Mesothelial cell of epicardium (in vitro differentiated cells): ENCODE measurements around the gene MESD. TPM values are rescaled to one million over a fixed set of nuclear protein-coding genes. Genes with fewer than 3 reads are reported as not detected.
"Not testable (repeated sequence)": the region's sequence is repeated elsewhere in the genome, so short reads cannot be mapped to it uniquely, and the experiment has no call there.

ENCODE experiments used
- DNase-seq, 2 experiments: peaks; one replicate each; pipeline ENCODE4 v3.0.0; 2021; ENCODE audit warnings: low spot score in 2 of 2; ENCODE audit not compliant: unreplicated experiment in 2 of 2
- H3K27ac Mint-ChIP-seq: 2 replicates; pipeline ENCODE4 v1.8.0; 2021; ENCODE audit warnings: mixed read lengths
- H3K27me3 Mint-ChIP-seq: 2 replicates; pipeline ENCODE4 v1.8.0; 2021; ENCODE audit warnings: low read depth, mixed read lengths
- H3K36me3 Mint-ChIP-seq: 2 replicates; pipeline ENCODE4 v1.8.0; 2021; ENCODE audit warnings: mixed read lengths
- H3K4me1 Mint-ChIP-seq: 2 replicates; pipeline ENCODE4 v1.8.0; 2021; ENCODE audit warnings: mixed read lengths
- H3K4me3 Mint-ChIP-seq: 2 replicates; pipeline ENCODE4 v1.8.0; 2021; ENCODE audit warnings: mild to moderate bottlenecking, moderate library complexity, mixed read lengths
- H3K9me3 Mint-ChIP-seq: 2 replicates; pipeline ENCODE4 v1.8.0; 2021; ENCODE audit warnings: mixed read lengths
- total RNA-seq: library from RNA; stranded (reverse); gene quantifications from 3 replicates; pipeline ENCODE4 v1.2.1, GENCODE V29; 2021
- TF ChIP-seq, protein P1 (sequence below): fragments of 200-600 bp; sonication (generic); IDR thresholded peaks from one replicate; pipeline ENCODE4 v1.5.0; 2021; ENCODE audit warnings: antibody characterized with exemption; ENCODE audit not compliant: unreplicated experiment

The MESD gene
- total RNA-seq, 1 donor from 2014 or later: 34.9 TPM

DNA sequence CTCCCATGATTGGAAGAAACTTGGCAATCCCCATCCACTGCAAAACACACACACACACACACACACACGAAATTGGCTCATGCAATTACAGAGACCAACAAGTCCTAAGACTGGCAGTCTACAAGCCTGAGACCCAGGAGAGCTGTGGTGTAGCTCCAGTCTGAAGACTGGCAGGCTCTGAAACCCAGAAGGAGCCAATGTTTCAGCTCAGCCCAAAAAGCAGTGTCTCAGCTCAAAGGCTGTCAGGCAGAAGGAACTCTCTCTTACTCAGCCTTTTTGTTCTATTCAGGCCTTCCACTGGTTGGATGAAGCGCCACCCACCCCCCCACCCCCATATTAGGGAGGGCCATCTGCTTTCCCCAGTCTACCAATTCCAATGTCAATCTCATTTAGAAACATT, 32.1 kb downstream of the MESD start:
- TF ChIP-seq, protein P1, sequence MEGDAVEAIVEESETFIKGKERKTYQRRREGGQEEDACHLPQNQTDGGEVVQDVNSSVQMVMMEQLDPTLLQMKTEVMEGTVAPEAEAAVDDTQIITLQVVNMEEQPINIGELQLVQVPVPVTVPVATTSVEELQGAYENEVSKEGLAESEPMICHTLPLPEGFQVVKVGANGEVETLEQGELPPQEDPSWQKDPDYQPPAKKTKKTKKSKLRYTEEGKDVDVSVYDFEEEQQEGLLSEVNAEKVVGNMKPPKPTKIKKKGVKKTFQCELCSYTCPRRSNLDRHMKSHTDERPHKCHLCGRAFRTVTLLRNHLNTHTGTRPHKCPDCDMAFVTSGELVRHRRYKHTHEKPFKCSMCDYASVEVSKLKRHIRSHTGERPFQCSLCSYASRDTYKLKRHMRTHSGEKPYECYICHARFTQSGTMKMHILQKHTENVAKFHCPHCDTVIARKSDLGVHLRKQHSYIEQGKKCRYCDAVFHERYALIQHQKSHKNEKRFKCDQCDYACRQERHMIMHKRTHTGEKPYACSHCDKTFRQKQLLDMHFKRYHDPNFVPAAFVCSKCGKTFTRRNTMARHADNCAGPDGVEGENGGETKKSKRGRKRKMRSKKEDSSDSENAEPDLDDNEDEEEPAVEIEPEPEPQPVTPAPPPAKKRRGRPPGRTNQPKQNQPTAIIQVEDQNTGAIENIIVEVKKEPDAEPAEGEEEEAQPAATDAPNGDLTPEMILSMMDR: no peak
- Mint-ChIP-seq H3K36me3 (peaks cover 25% of the 10 kb centered on the region), H3K27me3 (no peaks in the 10 kb centered on the region), H3K4me1 (peaks cover 16% of the 10 kb centered on the region), H3K9me3 (peaks cover 3% of the 10 kb centered on the region), H3K27ac (no peak overlapping the region), H3K4me3 (no peak overlapping the region)
- DNase-seq: no peak

DNA sequence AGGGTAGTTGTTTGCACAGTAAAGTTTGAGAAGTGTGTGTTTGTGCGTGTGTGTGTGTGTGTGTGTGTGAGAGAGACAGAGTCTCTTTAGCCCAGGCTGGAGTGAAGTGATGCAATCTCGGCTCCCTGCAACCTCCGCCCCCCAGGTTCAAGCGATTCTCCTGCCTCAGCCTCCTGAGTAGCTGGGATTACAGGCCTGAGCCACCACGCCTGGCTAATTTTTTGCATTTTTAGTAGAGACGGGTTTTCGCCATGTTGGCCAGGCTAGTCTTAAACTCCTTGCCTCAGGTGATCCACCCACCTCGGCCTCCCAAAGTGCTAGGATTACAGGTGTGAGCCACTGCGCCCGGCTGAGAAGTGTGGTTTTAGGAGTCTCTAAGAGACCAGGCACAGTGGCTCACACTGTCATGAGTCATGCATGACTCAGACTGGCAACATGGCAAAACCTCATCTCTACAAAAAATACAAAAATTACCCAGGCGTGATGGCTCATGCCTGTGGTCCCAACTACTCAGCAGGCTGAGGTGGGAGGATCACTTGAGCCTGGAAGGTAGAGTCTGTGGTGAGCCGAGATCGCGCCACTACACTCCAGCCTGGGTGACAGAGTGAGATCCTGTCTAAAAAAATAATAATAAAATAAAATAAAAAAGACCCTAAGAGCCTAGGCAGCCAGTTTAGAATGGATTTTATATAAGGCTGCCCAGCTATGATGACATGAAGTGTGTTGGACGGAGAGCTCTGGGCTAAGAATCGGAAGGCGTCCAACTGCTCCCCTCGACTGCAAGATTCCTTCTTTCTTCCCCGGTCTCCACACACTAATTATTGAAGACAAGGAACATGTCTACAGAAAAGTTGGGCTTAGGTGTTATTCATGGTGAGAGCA, 33.8 kb downstream of the MESD start:
- peaks cover 25% of the 10 kb centered on the region for H3K36me3 Mint-ChIP-seq
- not testable (repeated sequence) for H3K27me3 Mint-ChIP-seq, DNase-seq, H3K9me3 Mint-ChIP-seq, H3K27ac Mint-ChIP-seq, H3K4me3 Mint-ChIP-seq
- peaks cover 24% of the 10 kb centered on the region for H3K4me1 Mint-ChIP-seq

DNA sequence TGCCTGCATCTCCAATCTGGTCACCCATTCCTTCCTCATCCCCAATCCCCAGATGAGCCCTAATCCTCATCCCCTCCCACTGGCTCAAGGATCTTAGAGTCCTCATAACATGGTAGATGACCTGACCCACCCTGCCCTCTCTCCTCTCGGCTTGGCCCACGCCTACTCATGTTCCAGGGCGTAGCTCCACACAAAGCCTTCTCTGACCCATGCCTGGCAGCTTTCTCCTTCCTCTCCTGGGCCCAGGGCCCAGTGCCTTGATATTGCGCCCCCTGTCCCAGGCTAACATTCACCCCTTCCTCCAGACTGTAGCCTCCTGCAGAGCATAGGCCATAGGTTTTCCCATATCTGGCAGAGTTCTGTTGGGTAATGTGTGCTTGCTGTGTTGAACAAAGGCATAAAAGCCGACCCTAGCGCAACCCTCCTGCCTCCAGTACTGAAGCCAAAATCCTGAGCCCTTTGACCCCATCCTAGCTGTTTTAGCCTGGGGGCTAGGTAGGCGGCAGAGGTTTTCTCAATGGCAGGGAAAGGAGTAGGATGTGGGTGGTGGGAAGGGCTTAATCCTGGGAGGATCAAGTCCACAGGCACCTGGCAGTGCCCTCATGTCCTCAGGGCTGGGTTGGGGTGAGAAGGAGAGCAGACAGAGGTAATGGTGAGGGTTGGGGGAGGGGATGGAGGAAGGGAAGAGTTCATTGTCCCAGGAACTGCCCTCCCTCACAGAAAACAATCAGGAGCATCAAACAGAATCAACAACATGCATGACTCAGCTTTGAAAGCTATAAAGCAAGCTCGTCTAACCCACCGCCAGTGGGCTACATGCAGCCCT, 35.5 kb downstream of the MESD start:
- TF ChIP-seq, protein P1: no peak
- H3K27me3 Mint-ChIP-seq: no peaks in the 10 kb centered on the region
- no peaks in the 10 kb centered on the region for H3K9me3 Mint-ChIP-seq
- peaks cover 21% of the 10 kb centered on the region for H3K36me3 Mint-ChIP-seq
- H3K4me1 Mint-ChIP-seq: peaks cover 24% of the 10 kb centered on the region
- H3K4me3 Mint-ChIP-seq: no peak overlapping the region
- H3K27ac Mint-ChIP-seq: no peak overlapping the region
- DNase-seq: no peak

DNA sequence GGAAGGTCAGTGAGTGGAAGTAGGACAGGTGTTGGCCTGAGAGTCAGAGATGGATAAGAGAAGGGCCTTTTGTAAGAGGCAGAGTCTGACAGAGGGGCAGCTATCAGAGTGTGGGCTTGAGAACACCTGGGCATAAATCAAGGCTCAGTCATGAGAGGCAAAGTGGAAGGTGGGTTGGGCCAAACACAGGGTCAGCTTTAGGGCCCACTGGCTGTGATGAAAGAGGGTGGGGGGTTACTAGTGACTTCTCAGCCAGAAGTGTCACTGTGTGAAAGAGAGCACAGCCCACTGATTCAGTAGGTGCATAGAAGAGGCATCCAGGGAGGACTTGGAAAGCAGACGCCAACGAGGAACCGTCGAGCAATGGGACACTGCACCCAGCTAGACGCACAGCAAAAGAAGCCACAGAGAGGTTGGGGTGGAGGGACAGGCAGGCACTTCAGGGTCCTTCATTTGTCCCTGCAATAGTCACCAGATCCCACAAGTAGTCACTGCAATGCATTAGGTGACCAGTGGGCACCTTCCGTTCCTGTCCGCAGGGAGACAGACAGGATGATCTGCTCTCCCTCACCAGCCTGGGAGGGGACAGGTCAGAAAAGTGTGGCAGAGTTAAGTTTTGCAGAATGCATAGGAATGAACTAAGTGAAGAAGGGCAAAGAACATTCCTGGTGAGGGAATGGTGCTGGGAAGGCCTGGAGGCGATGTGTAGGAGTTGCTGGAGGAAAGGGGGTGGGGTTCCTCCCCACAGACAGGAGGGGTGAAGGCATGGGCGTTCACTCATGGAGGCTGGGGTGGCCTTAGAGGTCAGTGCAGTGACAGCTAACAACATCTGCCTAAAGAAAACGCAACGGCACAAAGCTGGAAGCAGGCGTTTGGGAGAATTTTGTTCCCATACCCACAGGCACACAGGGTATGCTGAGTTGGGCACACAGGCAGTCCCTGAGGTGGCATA, 36.3 kb downstream of the MESD start:
- no peak overlapping the region for H3K27ac Mint-ChIP-seq

DNA sequence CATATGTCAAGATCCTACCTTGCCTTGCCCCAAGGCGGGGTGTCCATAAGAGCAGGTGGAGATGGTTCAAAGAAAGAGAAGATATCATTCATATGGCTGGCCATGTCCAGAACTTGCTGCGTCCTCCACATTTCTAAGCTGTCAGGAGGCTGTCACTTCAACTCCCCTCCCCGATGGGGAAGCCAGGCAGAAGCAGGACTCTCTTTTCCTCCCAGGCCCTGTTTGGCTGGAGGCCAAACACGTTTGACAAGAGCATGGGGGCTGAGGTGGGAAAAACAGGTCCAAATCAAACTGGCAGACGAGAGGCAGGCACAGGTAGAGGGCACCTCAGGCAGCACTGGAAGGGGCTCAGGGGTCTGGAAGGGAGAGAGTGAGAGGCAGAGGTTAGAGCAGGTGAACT, 37.7 kb downstream of the MESD start:
- Mint-ChIP-seq H3K27ac (no peak overlapping the region), H3K36me3 (peaks cover 19% of the 10 kb centered on the region), H3K4me3 (no peak overlapping the region), H3K9me3 (no peaks in the 10 kb centered on the region), H3K4me1 (peaks cover 24% of the 10 kb centered on the region), H3K27me3 (no peaks in the 10 kb centered on the region)
- no peak for DNase-seq
- TF ChIP-seq, protein P1: no peak

More for the DNA sequence above, 36.3 kb downstream of the MESD start:
- Mint-ChIP-seq H3K27me3 (no peaks in the 10 kb centered on the region), H3K36me3 (peaks cover 16% of the 10 kb centered on the region), H3K9me3 (no peaks in the 10 kb centered on the region), H3K4me3 (no peak overlapping the region), H3K4me1 (peaks cover 24% of the 10 kb centered on the region)
- no peak for DNase-seq
- TF ChIP-seq, protein P1: no peak
